ENCODE data around the gene DAPK2.
A peak's percentile ranks its signal among the peaks of the same experiment; 100 is the strongest.

Gene DAPK2

GRCh38 chr15:64001148-64001547 lies 45.1 kb downstream of the DAPK2 start:
- Histone ChIP-seq H3K4me2 (ENCODE audit: low read length) (no peak overlapping the region), H3K4me1 (ENCODE audit: low read length) (peaks cover 25% of the 10 kb centered on the region), H3K9ac (ENCODE audit: low read length) (no peak overlapping the region), H3K27me3 (ENCODE audit: low read depth, low read length) (no peaks in the 10 kb centered on the region), H3K9me3 (ENCODE audit: insufficient read depth, low read length) (no peaks in the 10 kb centered on the region), H3K36me3 (replicated peaks; ENCODE audit: low read depth, low read length) (peaks cover 3% of the 10 kb centered on the region), H2AFZ (ENCODE audit: low read depth, low read length) (no peak overlapping the region), H3K27ac (ENCODE audit: low read length) (no peak overlapping the region), H3K4me3 (ENCODE audit: low read length) (no peak overlapping the region), H3K79me2 (ENCODE audit: low read length) (no peaks in the 10 kb centered on the region), H4K20me1 (ENCODE audit: insufficient read depth, low read length) (no peaks in the 10 kb centered on the region)
- TF ChIP-seq CTCF (IDR thresholded peaks at IDR 0.05; ENCODE audit: low read depth, low read length) (no peak), EZH2phosphoT487 (IDR thresholded peaks at IDR 0.05; ENCODE audit: low read depth) (no peak)

DNA sequence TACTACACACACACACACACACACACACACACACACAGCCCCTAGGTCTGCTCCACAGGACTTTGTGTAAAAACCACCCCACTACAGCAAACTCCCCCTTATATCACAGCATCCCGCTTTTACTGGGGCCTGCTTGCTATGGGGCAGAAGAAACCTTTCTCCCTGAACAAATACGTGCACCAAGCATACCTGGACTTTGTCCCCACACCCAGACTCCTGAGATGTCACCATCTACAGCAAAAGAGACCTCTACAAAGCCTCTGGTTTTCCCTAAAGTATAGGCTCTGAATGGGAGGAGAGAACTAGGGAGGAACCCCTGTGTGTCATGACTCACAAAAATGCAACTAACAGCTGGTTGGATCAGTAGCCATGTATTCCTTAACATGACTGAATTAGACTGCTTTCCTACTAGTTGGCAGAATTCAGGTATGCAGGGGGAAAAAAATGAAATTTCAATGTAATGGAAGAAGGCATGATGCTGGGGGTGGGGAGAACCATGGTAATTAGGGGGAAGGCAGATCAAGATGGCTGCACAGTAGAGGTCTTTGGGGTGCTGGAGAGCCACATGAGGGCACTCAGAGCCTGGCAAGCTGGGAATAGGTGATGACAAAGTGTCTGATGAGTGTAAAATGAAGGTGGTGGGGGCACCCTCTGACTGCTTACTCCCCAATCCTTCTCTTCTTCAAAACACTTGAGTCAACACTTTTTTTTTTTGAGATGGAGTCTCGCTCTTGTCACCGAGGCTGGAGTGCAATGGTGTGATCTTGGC lies 45.9 kb downstream of the DAPK2 start:
- H4K20me1 ChIP-seq (ENCODE audit: insufficient read depth, low read length): no peaks in the 10 kb centered on the region
- H2AFZ ChIP-seq (ENCODE audit: low read depth, low read length): no peak overlapping the region
- peaks cover 3% of the 10 kb centered on the region for H3K36me3 ChIP-seq (replicated peaks; ENCODE audit: low read depth, low read length)

DNA sequence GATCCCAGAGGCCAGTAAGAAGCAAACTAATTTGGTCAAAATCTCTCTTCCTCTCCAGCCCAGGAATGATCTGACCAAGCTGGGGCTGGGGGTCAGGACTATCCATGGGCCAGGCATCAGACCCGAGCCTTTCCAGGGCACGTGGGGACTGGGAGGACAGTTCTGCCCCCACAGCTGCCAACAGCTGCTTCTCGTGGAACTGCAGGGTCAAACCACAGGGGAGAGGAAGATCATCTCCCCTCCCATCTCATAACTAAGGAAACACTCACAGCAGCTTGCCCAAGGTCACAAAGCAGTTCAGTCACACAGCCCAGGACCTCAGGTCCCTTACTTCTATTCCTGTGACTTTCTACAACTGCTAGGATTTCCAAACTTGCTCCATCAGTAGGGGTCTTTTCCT lies 47.1 kb downstream of the DAPK2 start:
- Histone ChIP-seq H3K4me3 (ENCODE audit: low read length) (no peak overlapping the region; the same call in 1 of the 2 replicates), H3K36me3 (replicated peaks; ENCODE audit: low read depth, low read length) (no peaks in the 10 kb centered on the region), H4K20me1 (ENCODE audit: insufficient read depth, low read length) (no peaks in the 10 kb centered on the region), H3K4me2 (ENCODE audit: low read length) (peak overlapping the region; percentile 71), H3K27ac (ENCODE audit: low read length) (no peak overlapping the region), H3K79me2 (ENCODE audit: low read length) (no peaks in the 10 kb centered on the region), H3K9me3 (ENCODE audit: insufficient read depth, low read length) (no peaks in the 10 kb centered on the region), H3K4me1 (ENCODE audit: low read length) (peaks cover 24% of the 10 kb centered on the region), H3K27me3 (ENCODE audit: low read depth, low read length) (no peaks in the 10 kb centered on the region), H3K9ac (ENCODE audit: low read length) (0 out of 2 replicates have a peak overlapping the region, but pooled peaks have one; percentile 0), H2AFZ (ENCODE audit: low read depth, low read length) (no peak overlapping the region)
- TF ChIP-seq EZH2phosphoT487 (IDR thresholded peaks at IDR 0.05; ENCODE audit: low read depth) (no peak), CTCF (IDR thresholded peaks at IDR 0.05; ENCODE audit: low read depth, low read length) (no peak)

More for the DNA sequence above, 45.9 kb downstream of the DAPK2 start:
- no peak overlapping the region for H3K4me3 ChIP-seq (ENCODE audit: low read length)
- H3K4me1 ChIP-seq (ENCODE audit: low read length): peaks cover 23% of the 10 kb centered on the region
- H3K9me3 ChIP-seq (ENCODE audit: insufficient read depth, low read length): no peaks in the 10 kb centered on the region
- no peak overlapping the region for H3K9ac ChIP-seq (ENCODE audit: low read length)
- no peak overlapping the region for H3K4me2 ChIP-seq (ENCODE audit: low read length)
- H3K27me3 ChIP-seq (ENCODE audit: low read depth, low read length): no peaks in the 10 kb centered on the region
- TF ChIP-seq EZH2phosphoT487 (IDR thresholded peaks at IDR 0.05; ENCODE audit: low read depth) (no peak), CTCF (IDR thresholded peaks at IDR 0.05; ENCODE audit: low read depth, low read length) (no peak)
- no peaks in the 10 kb centered on the region for H3K79me2 ChIP-seq (ENCODE audit: low read length)
- no peak overlapping the region for H3K27ac ChIP-seq (ENCODE audit: low read length)

DNA sequence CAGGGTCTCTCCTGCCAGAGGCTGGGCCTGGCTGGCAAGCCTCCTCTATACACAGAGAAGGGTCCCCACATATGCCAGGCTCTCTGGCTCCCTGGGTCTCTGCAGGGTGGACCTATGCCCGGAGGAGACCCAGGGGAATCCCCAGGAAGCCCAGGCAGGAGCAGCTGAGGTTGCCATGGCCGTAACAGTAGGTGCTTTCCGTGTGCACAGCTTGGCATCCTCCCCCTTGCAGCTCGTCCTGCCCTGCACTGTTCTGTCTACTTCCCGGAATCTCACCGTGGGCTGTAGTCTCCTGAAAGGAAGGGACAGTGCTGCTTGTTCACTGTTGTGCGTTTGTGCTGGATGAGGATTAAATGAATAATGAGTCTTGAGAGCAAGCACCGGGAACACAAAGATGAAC lies 47.8 kb downstream of the DAPK2 start:
- no peak overlapping the region for H3K27ac ChIP-seq (ENCODE audit: low read length)
- TF ChIP-seq CTCF (IDR thresholded peaks at IDR 0.05; ENCODE audit: low read depth, low read length) (no peak), EZH2phosphoT487 (IDR thresholded peaks at IDR 0.05; ENCODE audit: low read depth) (no peak)

More for the DNA sequence above, 47.8 kb downstream of the DAPK2 start:
- H2AFZ ChIP-seq (ENCODE audit: low read depth, low read length): no peak overlapping the region
- peak overlapping the region; percentile 19; the same call in 1 of the 2 replicates for H3K4me3 ChIP-seq (ENCODE audit: low read length)
- peak overlapping the region; percentile 71 for H3K4me2 ChIP-seq (ENCODE audit: low read length)
- 0 out of 2 replicates have a peak overlapping the region, but pooled peaks have one; percentile 0 for H3K9ac ChIP-seq (ENCODE audit: low read length)
- peaks cover 27% of the 10 kb centered on the region for H3K4me1 ChIP-seq (ENCODE audit: low read length)
- H3K9me3 ChIP-seq (ENCODE audit: insufficient read depth, low read length): no peaks in the 10 kb centered on the region
- no peaks in the 10 kb centered on the region for H3K79me2 ChIP-seq (ENCODE audit: low read length)
- H3K36me3 ChIP-seq (replicated peaks; ENCODE audit: low read depth, low read length): no peaks in the 10 kb centered on the region
- H3K27me3 ChIP-seq (ENCODE audit: low read depth, low read length): no peaks in the 10 kb centered on the region
- H4K20me1 ChIP-seq (ENCODE audit: insufficient read depth, low read length): no peaks in the 10 kb centered on the region

All from OCI-LY3 (cell line).